ENCODE measurements around the gene ASIC4. TPM values are rescaled to one million over a fixed set of nuclear protein-coding genes. Genes with fewer than 3 reads are reported as not detected.

Gene ASIC4
- total and polyA plus RNA-seq, 2 of the 13 experiments (the other 11 are each of a cell fraction or from before 2014, with no cell fraction given) = 0.03 TPM; not detected in 1

DNA sequence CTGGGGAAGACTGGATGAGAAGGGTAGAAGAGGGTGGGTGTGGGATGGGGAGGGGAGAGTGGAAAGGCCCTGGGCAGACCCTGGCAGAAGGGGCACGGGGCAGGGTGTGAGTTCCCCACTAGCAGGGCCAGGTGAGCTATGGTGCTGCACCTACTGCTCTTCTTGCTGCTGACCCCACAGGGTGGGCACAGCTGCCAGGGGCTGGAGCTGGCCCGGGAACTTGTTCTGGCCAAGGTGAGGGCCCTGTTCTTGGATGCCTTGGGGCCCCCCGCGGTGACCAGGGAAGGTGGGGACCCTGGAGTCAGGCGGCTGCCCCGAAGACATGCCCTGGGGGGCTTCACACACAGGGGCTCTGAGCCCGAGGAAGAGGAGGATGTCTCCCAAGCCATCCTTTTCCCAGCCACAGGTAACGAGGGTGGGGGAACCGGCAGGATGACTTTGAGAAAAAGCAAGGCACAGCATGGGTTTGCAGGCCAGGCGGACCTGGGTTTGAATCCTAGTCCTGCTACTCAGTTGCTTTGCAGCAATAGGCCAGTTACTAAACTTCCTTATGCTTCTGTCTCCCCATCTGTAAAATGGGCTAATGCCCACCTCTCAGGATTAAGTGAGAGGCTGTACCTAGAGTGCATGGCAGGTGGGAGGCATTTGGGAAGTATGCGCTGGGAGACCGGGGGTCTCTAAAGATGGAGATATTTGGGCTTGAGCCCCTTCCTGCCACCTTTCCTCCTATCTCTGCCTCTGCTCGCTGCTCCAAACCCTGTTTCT lies 58.1 kb downstream of the ASIC4 start, which contains the start of gene INHA (continued):
- TF ChIP-seq, protein P1, sequence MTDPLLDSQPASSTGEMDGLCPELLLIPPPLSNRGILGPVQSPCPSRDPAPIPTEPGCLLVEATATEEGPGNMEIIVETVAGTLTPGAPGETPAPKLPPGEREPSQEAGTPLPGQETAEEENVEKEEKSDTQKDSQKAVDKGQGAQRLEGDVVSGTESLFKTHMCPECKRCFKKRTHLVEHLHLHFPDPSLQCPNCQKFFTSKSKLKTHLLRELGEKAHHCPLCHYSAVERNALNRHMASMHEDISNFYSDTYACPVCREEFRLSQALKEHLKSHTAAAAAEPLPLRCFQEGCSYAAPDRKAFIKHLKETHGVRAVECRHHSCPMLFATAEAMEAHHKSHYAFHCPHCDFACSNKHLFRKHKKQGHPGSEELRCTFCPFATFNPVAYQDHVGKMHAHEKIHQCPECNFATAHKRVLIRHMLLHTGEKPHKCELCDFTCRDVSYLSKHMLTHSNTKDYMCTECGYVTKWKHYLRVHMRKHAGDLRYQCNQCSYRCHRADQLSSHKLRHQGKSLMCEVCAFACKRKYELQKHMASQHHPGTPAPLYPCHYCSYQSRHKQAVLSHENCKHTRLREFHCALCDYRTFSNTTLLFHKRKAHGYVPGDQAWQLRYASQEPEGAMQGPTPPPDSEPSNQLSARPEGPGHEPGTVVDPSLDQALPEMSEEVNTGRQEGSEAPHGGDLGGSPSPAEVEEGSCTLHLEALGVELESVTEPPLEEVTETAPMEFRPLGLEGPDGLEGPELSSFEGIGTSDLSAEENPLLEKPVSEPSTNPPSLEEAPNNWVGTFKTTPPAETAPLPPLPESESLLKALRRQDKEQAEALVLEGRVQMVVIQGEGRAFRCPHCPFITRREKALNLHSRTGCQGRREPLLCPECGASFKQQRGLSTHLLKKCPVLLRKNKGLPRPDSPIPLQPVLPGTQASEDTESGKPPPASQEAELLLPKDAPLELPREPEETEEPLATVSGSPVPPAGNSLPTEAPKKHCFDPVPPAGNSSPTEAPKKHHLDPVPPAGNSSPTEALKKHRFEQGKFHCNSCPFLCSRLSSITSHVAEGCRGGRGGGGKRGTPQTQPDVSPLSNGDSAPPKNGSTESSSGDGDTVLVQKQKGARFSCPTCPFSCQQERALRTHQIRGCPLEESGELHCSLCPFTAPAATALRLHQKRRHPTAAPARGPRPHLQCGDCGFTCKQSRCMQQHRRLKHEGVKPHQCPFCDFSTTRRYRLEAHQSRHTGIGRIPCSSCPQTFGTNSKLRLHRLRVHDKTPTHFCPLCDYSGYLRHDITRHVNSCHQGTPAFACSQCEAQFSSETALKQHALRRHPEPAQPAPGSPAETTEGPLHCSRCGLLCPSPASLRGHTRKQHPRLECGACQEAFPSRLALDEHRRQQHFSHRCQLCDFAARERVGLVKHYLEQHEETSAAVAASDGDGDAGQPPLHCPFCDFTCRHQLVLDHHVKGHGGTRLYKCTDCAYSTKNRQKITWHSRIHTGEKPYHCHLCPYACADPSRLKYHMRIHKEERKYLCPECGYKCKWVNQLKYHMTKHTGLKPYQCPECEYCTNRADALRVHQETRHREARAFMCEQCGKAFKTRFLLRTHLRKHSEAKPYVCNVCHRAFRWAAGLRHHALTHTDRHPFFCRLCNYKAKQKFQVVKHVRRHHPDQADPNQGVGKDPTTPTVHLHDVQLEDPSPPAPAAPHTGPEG (CRISPR knock-in tag; IDR thresholded peaks at IDR 0.05) = 0 out of 2 replicates have a peak, but pooled peaks have one; percentile 18
- TF ChIP-seq ZBTB1 (CRISPR knock-in tag; IDR thresholded peaks at IDR 0.05; ENCODE audit: borderline replicate concordance) (no peak), CTCF (CRISPR knock-in tag; IDR thresholded peaks at IDR 0.05) (no peak), MAX (IDR thresholded peaks at IDR 0.05) (no peak), NR2C2 (CRISPR knock-in tag; IDR thresholded peaks at IDR 0.05; ENCODE audit: borderline replicate concordance) (no peak), ZMAT5 (CRISPR knock-in tag; IDR thresholded peaks at IDR 0.05; ENCODE audit: borderline replicate concordance, low read depth) (no peak), PREB (CRISPR knock-in tag; IDR thresholded peaks at IDR 0.05) (no peak), MZF1 (CRISPR knock-in tag; IDR thresholded peaks at IDR 0.05; ENCODE audit: borderline replicate concordance) (no peak), RFXANK (CRISPR knock-in tag; IDR thresholded peaks at IDR 0.05) (no peak), HOXA3 (CRISPR knock-in tag; IDR thresholded peaks at IDR 0.05) (no peak; the same call in 1 of the 2 replicates), GABPA (IDR thresholded peaks at IDR 0.05; ENCODE audit: low read depth, low read length) (no peak), GABPA (CRISPR knock-in tag; IDR thresholded peaks at IDR 0.05; ENCODE audit: low read depth) (no peak)
- TF ChIP-seq, protein P2, sequence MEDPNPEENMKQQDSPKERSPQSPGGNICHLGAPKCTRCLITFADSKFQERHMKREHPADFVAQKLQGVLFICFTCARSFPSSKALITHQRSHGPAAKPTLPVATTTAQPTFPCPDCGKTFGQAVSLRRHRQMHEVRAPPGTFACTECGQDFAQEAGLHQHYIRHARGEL (CRISPR knock-in tag; IDR thresholded peaks at IDR 0.05) = no peak

Measured in HepG2 (cell line).